Erythroblast (primary cell): Measurements from ENCODE around the gene MINDY4.

Source experiments
- DNase-seq, 2 experiments: peaks; one replicate each; lab custom pipeline; 2025; lab: John Stamatoyannopoulos, UW
- GATA1 ChIP-seq: IDR thresholded peaks from 2 replicates; pipeline ENCODE4 v1.6.1; 2011; ENCODE audit warnings: low read depth, mild to moderate bottlenecking, control low read depth, low read length, moderate library complexity
- POLR2A ChIP-seq: IDR thresholded peaks from 2 replicates; pipeline ENCODE4 v1.6.1; 2011; ENCODE audit warnings: mild to moderate bottlenecking, low read length

The MINDY4 gene

GRCh38 chr7:30733691-30734090 lies 37.5 kb upstream of the MINDY4 start:
- TF ChIP-seq POLR2A (no peak), GATA1 (no peak)
- no peak for DNase-seq

GRCh38 chr7:30734497-30734896 lies 36.7 kb upstream of the MINDY4 start:
- no peak for TF ChIP-seq POLR2A
- TF ChIP-seq GATA1: no peak
- no peak for DNase-seq

- no peak for DNase-seq
- TF ChIP-seq POLR2A (no peak), GATA1 (no peak)
These were observed 35.6 kb upstream of the MINDY4 start for GRCh38 chr7:30735631-30736030.

GRCh38 chr7:30736291-30736690 lies 34.9 kb upstream of the MINDY4 start:
- TF ChIP-seq GATA1 (no peak), POLR2A (no peak)

GRCh38 chr7:30738026-30738915 lies 32.9 kb upstream of the MINDY4 start:
- no peak for TF ChIP-seq GATA1
- no peak for TF ChIP-seq POLR2A
- DNase-seq: no peak

More at GRCh38 chr7:30736291-30736690, 34.9 kb upstream of the MINDY4 start:
- no peak for DNase-seq

GRCh38 chr7:30739691-30740090 lies 31.5 kb upstream of the MINDY4 start:
- DNase-seq: no peak
- TF ChIP-seq POLR2A (no peak), GATA1 (no peak)

GRCh38 chr7:30740417-30741181 lies 30.6 kb upstream of the MINDY4 start:
- DNase-seq: peak; percentile 55 to 81
- no peak for TF ChIP-seq GATA1
- no peak for TF ChIP-seq POLR2A

GRCh38 chr7:30741289-30741688 lies 29.9 kb upstream of the MINDY4 start:
- no peak for DNase-seq
- TF ChIP-seq GATA1 (no peak), POLR2A (no peak)

GRCh38 chr7:30743371-30744074 lies 27.7 kb upstream of the MINDY4 start:
- peak; percentile 36 to 45 for DNase-seq
- TF ChIP-seq GATA1: no peak
- TF ChIP-seq POLR2A: no peak

- DNase-seq: no peak
- no peak for TF ChIP-seq GATA1
- no peak for TF ChIP-seq POLR2A
These were observed 27.2 kb upstream of the MINDY4 start for GRCh38 chr7:30744075-30744417.

- no peak for TF ChIP-seq GATA1
- TF ChIP-seq POLR2A: no peak
- DNase-seq: no peak
These were observed 25.8 kb upstream of the MINDY4 start for GRCh38 chr7:30745261-30745941.

GRCh38 chr7:30750010-30750409 lies 21.2 kb upstream of the MINDY4 start:
- DNase-seq: no peak
- no peak for TF ChIP-seq POLR2A
- TF ChIP-seq GATA1: no peak
